Activated CD4-positive, alpha-beta T cell treated with anti-CD3 and anti-CD28 coated beads, Interleukin-2, amount 10 ng/mL, durations not matched to agents 24 days and 14 days (primary cell): Measurements from ENCODE around the gene MRS2. TPM values are rescaled to one million over a fixed set of nuclear protein-coding genes. Genes with fewer than 3 reads are reported as not detected.

ENCODE experiments used
- DNase-seq: peaks from one replicate; pipeline ENCODE4 v3.0.0; 2022
- H3K27ac Mint-ChIP-seq: one replicate; pipeline ENCODE4 v1.8.0; 2022; ENCODE audit warnings: mild to moderate bottlenecking, mixed read lengths
- H3K27me3 Mint-ChIP-seq: one replicate; pipeline ENCODE4 v1.8.0; 2022; ENCODE audit warnings: mixed read lengths
- H3K36me3 Mint-ChIP-seq: one replicate; pipeline ENCODE4 v1.8.0; 2022; ENCODE audit warnings: low read depth, mild to moderate bottlenecking, mixed read lengths
- H3K4me1 Mint-ChIP-seq: one replicate; pipeline ENCODE4 v1.8.0; 2021; ENCODE audit warnings: mixed read lengths
- H3K4me3 Mint-ChIP-seq: one replicate; pipeline ENCODE4 v1.8.0; 2022; ENCODE audit warnings: mild to moderate bottlenecking, moderate library complexity, mixed read lengths
- H3K9me3 Mint-ChIP-seq: one replicate; pipeline ENCODE4 v1.8.0; 2021; ENCODE audit warnings: mixed read lengths
- intact Hi-C: fragments of 100-400 bp; cut with micrococcal nuclease; formaldehyde crosslinking; loops from one replicate; pipeline ENCODE4 v1.15.1; 2023
- total RNA-seq: library from RNA; stranded (reverse); gene quantifications from 2 replicates; pipeline ENCODE4 v1.2.3, GENCODE V29; 2022

The MRS2 gene
- total RNA-seq, 1 donor from 2014 or later = 30.1 TPM

DNA sequence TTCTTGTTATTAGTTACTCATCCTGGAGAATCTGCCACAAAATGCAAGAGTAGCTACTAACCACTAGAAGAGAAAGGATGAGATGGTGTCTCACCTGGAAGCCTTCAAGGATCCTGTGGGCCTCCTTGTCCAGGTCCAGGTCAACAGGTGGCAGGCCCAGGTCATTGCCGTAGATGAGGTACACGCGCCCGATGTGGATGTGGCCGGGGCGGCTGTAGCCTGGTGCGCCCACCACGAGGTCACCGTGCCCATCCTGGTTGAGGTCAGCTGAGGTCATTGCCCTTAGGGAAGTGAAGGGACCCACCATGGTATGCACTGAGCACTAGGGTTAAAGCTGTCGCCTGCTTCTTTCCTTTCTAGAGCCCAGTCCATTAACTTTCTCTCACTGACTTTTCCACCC, 51.2 kb downstream of the MRS2 start:
- Mint-ChIP-seq H3K4me1 (no peaks in the 10 kb centered on the region), H3K4me3 (no peak overlapping the region), H3K27me3 (no peaks in the 10 kb centered on the region), H3K27ac (no peak overlapping the region), H3K9me3 (no peaks in the 10 kb centered on the region), H3K36me3 (no peaks in the 10 kb centered on the region)
- no peak for DNase-seq
- intact Hi-C loops = no loop called here

DNA sequence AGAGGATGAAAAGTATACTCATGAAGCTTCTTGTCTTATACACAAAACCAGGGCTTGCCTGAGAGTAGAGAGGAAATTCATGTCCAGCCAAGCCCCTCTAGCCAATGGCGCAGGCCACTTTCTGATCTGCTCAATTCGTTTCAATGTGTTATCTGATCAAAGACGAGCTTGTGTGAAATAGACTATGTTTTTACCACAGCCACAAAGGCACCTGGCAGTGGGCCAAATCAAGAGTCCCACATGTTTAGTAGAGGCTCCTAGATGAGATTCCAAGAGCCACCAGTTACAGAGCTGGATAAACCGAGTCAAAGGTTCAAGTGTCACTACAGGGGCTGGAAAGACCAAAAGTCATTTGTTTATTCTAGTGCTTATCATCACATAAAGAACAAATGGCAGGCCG, 51.7 kb downstream of the MRS2 start:
- DNase-seq = no peak
- Mint-ChIP-seq H3K4me3 (no peak overlapping the region), H3K9me3 (no peaks in the 10 kb centered on the region), H3K27ac (no peak overlapping the region), H3K36me3 (no peaks in the 10 kb centered on the region), H3K4me1 (no peaks in the 10 kb centered on the region), H3K27me3 (no peaks in the 10 kb centered on the region)
- intact Hi-C loops = no loop called here

DNA sequence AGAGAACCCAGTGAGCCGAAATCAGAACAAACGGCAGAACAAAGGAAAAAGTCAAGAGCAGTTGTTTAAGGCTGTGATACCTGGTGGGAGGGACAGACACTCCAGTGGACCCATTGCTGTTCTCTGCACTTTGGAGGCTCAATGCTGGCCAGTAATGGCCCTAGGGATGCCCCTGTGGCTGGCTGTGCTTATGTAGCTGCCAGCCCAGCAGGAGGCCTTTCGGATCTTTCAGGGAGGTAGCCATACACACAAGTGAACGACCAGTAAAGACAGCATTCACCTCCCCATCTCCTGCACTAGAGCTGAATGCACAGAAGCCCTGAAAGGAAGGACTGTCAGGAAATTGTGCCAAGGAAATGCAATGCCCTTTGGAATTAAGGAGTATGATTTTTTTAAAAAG, 52.3 kb downstream of the MRS2 start:
- no peak overlapping the region for H3K27ac Mint-ChIP-seq
- H3K36me3 Mint-ChIP-seq = no peaks in the 10 kb centered on the region
- no peaks in the 10 kb centered on the region for H3K27me3 Mint-ChIP-seq
- H3K4me1 Mint-ChIP-seq = no peaks in the 10 kb centered on the region
- H3K9me3 Mint-ChIP-seq = no peaks in the 10 kb centered on the region
- intact Hi-C loops = no loop called here
- DNase-seq = no peak
- H3K4me3 Mint-ChIP-seq = no peak overlapping the region

DNA sequence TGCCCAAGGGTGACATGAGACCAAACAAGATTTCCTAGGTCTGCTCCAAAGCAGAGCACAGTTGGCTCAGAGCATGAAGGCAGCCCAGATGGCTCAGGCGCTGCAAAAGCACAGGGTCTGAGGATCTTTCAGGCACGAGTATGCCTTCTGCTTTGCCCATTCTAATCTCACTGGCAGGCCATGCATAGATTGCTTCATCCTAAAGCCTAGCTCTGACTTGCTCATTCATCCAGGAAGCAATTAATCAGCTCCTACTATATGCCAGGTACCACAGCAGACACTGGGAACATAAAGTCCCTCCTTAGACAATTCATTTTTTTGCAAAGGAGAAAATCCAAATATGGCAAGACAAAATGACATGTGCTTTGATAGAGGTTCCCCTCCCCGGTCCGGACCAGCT, 55.4 kb downstream of the MRS2 start:
- no peak overlapping the region for H3K27ac Mint-ChIP-seq
- H3K27me3 Mint-ChIP-seq = no peaks in the 10 kb centered on the region
- H3K9me3 Mint-ChIP-seq = no peaks in the 10 kb centered on the region
- no peak for DNase-seq
- no peaks in the 10 kb centered on the region for H3K4me1 Mint-ChIP-seq
- H3K36me3 Mint-ChIP-seq = no peaks in the 10 kb centered on the region
- no peak overlapping the region for H3K4me3 Mint-ChIP-seq
- intact Hi-C loops = no loop called here

DNA sequence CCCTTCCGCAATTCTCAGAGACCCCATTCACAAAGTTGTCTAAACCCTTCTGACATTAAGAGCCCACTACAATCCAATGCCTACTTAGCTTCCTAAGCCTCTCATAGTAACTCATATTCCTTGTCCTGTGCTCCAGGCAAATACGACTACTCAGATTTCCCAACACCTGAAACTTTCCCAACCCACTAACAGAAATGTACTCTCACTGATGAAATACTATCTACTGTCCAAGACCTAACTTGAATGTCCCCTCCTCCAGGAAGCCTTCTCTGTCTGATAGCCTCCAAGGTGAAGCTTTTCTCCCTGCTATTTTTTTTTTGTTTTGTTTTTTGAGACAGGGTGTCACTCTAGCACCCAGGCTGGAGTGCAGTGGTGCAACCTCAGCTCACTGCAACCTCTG, 56.2 kb downstream of the MRS2 start:
- no peak overlapping the region for H3K4me3 Mint-ChIP-seq
- DNase-seq = no peak
- intact Hi-C loops = no loop called here
- no peaks in the 10 kb centered on the region for H3K9me3 Mint-ChIP-seq
- H3K4me1 Mint-ChIP-seq = no peaks in the 10 kb centered on the region
- no peaks in the 10 kb centered on the region for H3K27me3 Mint-ChIP-seq
- no peaks in the 10 kb centered on the region for H3K36me3 Mint-ChIP-seq
- H3K27ac Mint-ChIP-seq = no peak overlapping the region

DNA sequence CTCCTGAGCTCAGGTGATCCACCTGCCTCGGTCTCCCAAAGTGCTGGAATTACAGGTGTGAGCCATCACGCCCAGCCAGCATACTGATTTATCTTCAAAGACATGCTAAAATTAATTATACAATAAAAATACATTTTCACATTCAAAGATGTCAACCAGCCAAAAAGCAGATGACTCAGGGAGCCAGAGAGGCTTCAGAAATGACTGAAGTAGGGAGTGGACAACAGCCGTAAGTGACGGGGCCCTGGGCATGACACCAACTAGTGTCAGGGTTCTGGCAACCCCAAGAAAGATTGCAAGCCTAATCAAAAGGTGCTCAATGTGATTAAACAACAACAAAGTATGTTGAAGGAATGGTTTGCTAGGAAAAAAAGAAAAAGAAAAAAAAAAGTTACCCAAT, 58.2 kb downstream of the MRS2 start:
- no peaks in the 10 kb centered on the region for H3K4me1 Mint-ChIP-seq
- DNase-seq = no peak

DNA sequence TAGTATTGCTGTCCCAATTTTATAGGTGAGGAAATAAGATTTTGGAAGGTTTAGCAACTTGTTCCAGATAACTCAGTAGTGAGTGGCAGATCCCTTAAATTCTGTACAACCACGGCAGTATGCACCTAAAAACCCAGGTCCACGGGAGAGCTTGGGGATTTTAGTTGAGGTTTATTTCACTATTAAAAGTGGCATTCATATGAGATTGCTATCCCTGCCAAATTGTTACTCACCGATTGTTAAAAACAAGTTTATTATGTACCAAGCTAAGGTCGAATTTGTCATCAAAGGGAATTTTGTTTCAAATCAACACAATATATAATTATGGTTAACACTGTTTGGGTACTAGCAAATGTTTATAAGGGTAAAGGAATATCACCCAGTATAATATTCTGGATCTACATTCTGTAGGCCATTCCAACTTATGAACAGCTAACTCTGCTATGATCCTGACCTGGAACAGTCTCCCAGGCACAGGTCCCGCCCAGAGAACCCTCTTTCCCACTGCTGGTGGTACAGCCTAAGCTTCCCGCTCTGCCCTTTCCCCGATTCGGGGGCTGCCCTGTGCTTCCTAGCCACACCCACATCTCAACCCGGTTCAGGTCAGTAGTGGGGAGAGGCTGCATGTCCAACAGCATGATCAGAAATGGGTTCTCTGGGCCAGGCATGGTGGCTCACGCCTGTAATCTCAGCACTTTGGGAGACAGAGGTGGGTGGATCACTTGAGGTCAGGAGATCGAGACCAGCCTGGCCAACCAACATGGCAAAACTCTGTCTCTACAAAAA, 61.7 kb downstream of the MRS2 start:
- Mint-ChIP-seq H3K27ac (no peak overlapping the region), H3K27me3 (peaks cover 4% of the 10 kb centered on the region), H3K9me3 (no peaks in the 10 kb centered on the region), H3K36me3 (no peaks in the 10 kb centered on the region), H3K4me3 (no peak overlapping the region), H3K4me1 (no peaks in the 10 kb centered on the region)
- DNase-seq = no peak
- intact Hi-C loops = no loop called here

More for the DNA sequence above, 58.2 kb downstream of the MRS2 start:
- Mint-ChIP-seq H3K4me3 (no peak overlapping the region), H3K27me3 (no peaks in the 10 kb centered on the region), H3K27ac (no peak overlapping the region), H3K36me3 (no peaks in the 10 kb centered on the region), H3K9me3 (no peaks in the 10 kb centered on the region)
- intact Hi-C loops = no loop called here

DNA sequence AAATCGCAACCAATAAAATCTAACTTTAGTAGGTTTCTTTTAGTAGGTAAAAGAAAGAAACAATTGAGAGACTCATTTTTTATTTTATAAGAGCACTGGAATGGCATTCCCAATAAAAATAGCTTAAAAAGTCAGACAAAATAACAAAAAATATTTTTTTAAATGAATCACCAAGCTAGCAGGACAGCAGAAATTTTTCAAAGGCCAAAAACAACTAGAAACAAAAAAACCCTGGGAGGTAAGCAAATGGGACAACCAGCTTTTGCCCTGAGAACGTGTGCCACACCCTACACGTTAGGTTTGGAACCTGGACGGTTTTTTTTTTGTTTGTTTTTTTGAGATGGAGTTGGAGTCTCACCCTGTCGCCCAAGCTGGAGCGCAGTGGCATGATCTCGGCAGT, 67.1 kb downstream of the MRS2 start:
- no peaks in the 10 kb centered on the region for H3K36me3 Mint-ChIP-seq
- no peaks in the 10 kb centered on the region for H3K4me1 Mint-ChIP-seq
- intact Hi-C loops = no loop called here
- peaks cover 4% of the 10 kb centered on the region for H3K27me3 Mint-ChIP-seq
- DNase-seq = no peak
- H3K27ac Mint-ChIP-seq = no peak overlapping the region
- no peak overlapping the region for H3K4me3 Mint-ChIP-seq
- H3K9me3 Mint-ChIP-seq = no peaks in the 10 kb centered on the region

DNA sequence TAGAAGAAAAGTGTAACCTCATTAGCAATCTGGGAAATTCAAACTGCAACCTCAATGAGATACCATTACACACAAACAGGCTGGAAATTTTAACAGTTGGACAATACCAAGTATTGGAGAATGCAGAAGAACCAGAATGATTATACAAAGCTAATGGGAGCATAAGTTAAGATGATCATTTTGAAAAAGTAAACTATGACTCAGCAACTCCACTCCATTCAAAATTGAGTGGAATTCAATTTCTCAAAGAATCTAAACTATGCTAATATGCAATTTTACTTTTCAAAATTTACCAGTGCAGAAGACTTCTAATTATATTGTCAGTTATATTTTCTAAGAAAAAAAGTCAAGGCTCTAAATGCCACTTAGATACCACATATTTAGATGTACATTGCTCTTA, 69.4 kb downstream of the MRS2 start:
- intact Hi-C loops = no loop called here
- H3K36me3 Mint-ChIP-seq = no peaks in the 10 kb centered on the region
- no peaks in the 10 kb centered on the region for H3K4me1 Mint-ChIP-seq
- H3K4me3 Mint-ChIP-seq = no peak overlapping the region
- DNase-seq = no peak
- H3K9me3 Mint-ChIP-seq = no peaks in the 10 kb centered on the region
- no peak overlapping the region for H3K27ac Mint-ChIP-seq
- H3K27me3 Mint-ChIP-seq = no peaks in the 10 kb centered on the region

Other genes with a start within 250 kb of the MRS2 start
- not detected in 2 replicates for gene DCDC2, start 44.9 kb upstream of the MRS2 start, total RNA-seq
- gene GPLD1, start 86.6 kb downstream of the MRS2 start, total RNA-seq = 0.17 and 0.44 TPM in 2 replicates
- gene ALDH5A1, start 92.0 kb downstream of the MRS2 start, total RNA-seq = 11.7 TPM in 2 replicates
- 0.02 TPM in 1 of 2 replicates, not detected in the other for gene KIAA0319, start 243.3 kb downstream of the MRS2 start, total RNA-seq